Measurements from ENCODE around the gene MRPS26. TPM values are rescaled to one million over a fixed set of nuclear protein-coding genes. Genes with fewer than 3 reads are reported as not detected.

The MRPS26 gene
- polyA plus RNA-seq, 3 donors, result 19.4 to 36.6 (median 29.8) TPM

- no peaks in the 10 kb centered on the region for H4K20me1 ChIP-seq (ENCODE audit: insufficient read depth, low read length)
- no peaks in the 10 kb centered on the region for H3K36me3 ChIP-seq (replicated peaks in 1 of 2; ENCODE audit: control insufficient read depth in 1 of 2, insufficient read depth in 2 of 2, low read length in 2 of 2)
- intact Hi-C loops (cut with micrococcal nuclease), result no loop called here
- H3K79me2 ChIP-seq (ENCODE audit: insufficient read depth, low read length), result no peaks in the 10 kb centered on the region
- peaks cover 19% of the 10 kb centered on the region for H3K4me1 Mint-ChIP-seq
- peaks cover 0 to 14% (median 10%) of the 10 kb centered on the region in 7 donors for H3K9me3 Mint-ChIP-seq
- H3K36me3 Mint-ChIP-seq, result peaks cover 0 to 7% of the 10 kb centered on the region in 2 donors
- no peak for TF ChIP-seq CTCF (IDR thresholded peaks at IDR 0.05)
- 2% methylated on average over 62 of the region's 81 CpGs for WGBS (ENCODE audit: insufficient coverage)
- H3K27me3 Mint-ChIP-seq (ENCODE audit: low read depth in 3 of 3), result peaks cover 47 to 69% (median 56%) of the 10 kb centered on the region in 3 donors
- H3K4me1 ChIP-seq (ENCODE audit: control insufficient read depth in 1 of 2, insufficient read depth in 2 of 2, low read length in 2 of 2), result peaks cover 12 to 21% of the 10 kb centered on the region in 2 donors
- H3K27ac ChIP-seq (ENCODE audit: low read depth in 1 of 2, low read length in 2 of 2), result no peak overlapping the region
- H3K4me3 Mint-ChIP-seq, result peak overlapping the region; percentile 82 to 97
- peak overlapping the region; percentile 78 for H2AFZ ChIP-seq (ENCODE audit: insufficient read depth, low read depth, low read length, poor library complexity, severe bottlenecking)
- no peaks in the 10 kb centered on the region for H3K9me3 ChIP-seq (replicated peaks in 1 of 2; ENCODE audit: control insufficient read depth in 1 of 2, insufficient read depth in 1 of 2, low read length in 2 of 2)
- DNase-seq, result peak in 2 of 3 donors; percentile 17 to 21
- peak overlapping the region; percentile 59 for H3K9ac ChIP-seq (ENCODE audit: insufficient read depth, low read length, poor library complexity, severe bottlenecking)
- peak overlapping the region in 2 of 3 experiments; percentile 42 to 72 for H3K4me3 ChIP-seq (replicated peaks in 1 of 3; ENCODE audit: low read depth in 2 of 3, low read length in 3 of 3)
- peak overlapping the region; percentile 81 for H3K4me2 ChIP-seq (replicated peaks; ENCODE audit: extremely low read depth, low read length, poor library complexity, severe bottlenecking)
- H3K27me3 ChIP-seq (ENCODE audit: control insufficient read depth in 2 of 2, insufficient read depth in 2 of 2, low read length in 2 of 2), result peaks cover 26 to 46% of the 10 kb centered on the region in 2 donors
- H3K27ac Mint-ChIP-seq, result peak overlapping the region in 2 of 7 donors; percentile 48 to 73
Observed at GRCh38 chr20:3092611-3093379, 46.9 kb downstream of the MRPS26 start.

DNA sequence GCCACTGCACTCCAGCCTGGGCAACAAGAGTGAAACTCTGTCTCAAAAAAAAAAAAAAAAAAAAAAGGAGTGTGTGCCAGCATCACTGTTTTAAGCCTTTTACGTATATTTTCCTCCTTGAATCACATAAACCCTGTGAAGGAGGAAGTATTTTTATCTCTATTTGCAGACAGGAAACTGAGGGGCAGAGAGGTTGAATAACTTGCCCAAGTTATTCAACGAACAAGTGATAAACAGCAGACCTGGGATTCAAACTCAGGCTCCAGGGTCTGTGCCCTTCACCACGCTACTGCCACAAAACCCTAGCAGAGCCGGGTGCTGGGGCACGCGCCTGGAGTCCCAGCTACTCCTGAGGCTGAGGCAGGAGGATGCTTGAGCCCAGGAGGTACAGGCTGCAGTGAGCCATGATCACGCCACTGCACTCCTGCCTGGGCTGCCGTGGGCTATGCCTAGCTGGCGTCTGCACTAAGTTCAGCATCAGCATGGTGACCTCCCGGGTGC is 48.1 kb downstream of the MRPS26 start:
- Histone ChIP-seq H3K27ac (ENCODE audit: low read depth in 1 of 2, low read length in 2 of 2) (no peak overlapping the region), H3K9me3 (replicated peaks in 1 of 2; ENCODE audit: control insufficient read depth in 1 of 2, insufficient read depth in 1 of 2, low read length in 2 of 2) (no peaks in the 10 kb centered on the region), H3K79me2 (ENCODE audit: insufficient read depth, low read length) (no peaks in the 10 kb centered on the region), H3K4me3 (replicated peaks in 1 of 3; ENCODE audit: low read depth in 2 of 3, low read length in 3 of 3) (peak overlapping the region in 1 of 3 experiments; percentile 72), H4K20me1 (ENCODE audit: insufficient read depth, low read length) (no peaks in the 10 kb centered on the region), H3K4me2 (replicated peaks; ENCODE audit: extremely low read depth, low read length, poor library complexity, severe bottlenecking) (peak overlapping the region; percentile 81), H3K9ac (ENCODE audit: insufficient read depth, low read length, poor library complexity, severe bottlenecking) (peak overlapping the region; percentile 59), H3K4me1 (ENCODE audit: control insufficient read depth in 1 of 2, insufficient read depth in 2 of 2, low read length in 2 of 2) (peaks cover 12 to 21% of the 10 kb centered on the region in 2 donors), H3K36me3 (replicated peaks in 1 of 2; ENCODE audit: control insufficient read depth in 1 of 2, insufficient read depth in 2 of 2, low read length in 2 of 2) (no peaks in the 10 kb centered on the region), H3K27me3 (ENCODE audit: control insufficient read depth in 2 of 2, insufficient read depth in 2 of 2, low read length in 2 of 2) (peaks cover 26 to 46% of the 10 kb centered on the region in 2 donors), H2AFZ (ENCODE audit: insufficient read depth, low read depth, low read length, poor library complexity, severe bottlenecking) (peak overlapping the region; percentile 24)
- Mint-ChIP-seq H3K4me1 (peaks cover 19% of the 10 kb centered on the region), H3K27ac (peak overlapping the region in 2 of 7 donors; percentile 36 to 48), H3K27me3 (ENCODE audit: low read depth in 3 of 3) (peaks cover 45 to 69% (median 56%) of the 10 kb centered on the region in 3 donors), H3K36me3 (peaks cover 0 to 7% of the 10 kb centered on the region in 2 donors), H3K4me3 (peak overlapping the region; percentile 69 to 87), H3K9me3 (peaks cover 0 to 14% (median 10%) of the 10 kb centered on the region in 7 donors)
- 3% methylated on average over 7 of the region's 10 CpGs for WGBS (ENCODE audit: insufficient coverage)
- DNase-seq, result peak in 1 of 3 donors; percentile 23
- intact Hi-C loops (cut with micrococcal nuclease), result no loop called here
- no peak for TF ChIP-seq CTCF (IDR thresholded peaks at IDR 0.05)

Data from CD14-positive monocyte (primary cell).